ENCODE measurements around the gene VPS29. TPM values are rescaled to one million over a fixed set of nuclear protein-coding genes. Genes with fewer than 3 reads are reported as not detected.

The VPS29 gene
- total and polyA plus RNA-seq, 2 of the 8 experiments (the other 6 are each of a cell fraction or from before 2014, with no cell fraction given), result 59.0 to 74.6 TPM

DNA sequence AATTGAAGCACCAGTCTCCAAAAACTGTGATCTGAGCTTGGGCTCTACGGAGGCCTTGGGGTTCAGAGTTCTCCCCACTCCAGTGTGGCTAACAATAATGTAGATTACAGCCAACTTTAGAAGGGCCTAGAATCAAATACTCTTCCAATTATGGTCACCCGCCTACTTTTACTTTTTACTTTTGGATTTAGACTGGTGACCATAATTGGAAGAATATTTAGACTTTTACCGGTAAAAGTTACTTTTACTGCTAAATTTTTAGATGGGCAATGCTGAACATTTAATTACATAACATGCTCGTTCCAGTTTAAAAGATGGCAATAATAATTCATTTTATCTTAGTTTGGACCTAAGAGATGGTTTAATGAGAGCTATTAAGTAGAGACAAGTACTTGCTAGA lies 42.1 kb upstream of the VPS29 start (continued):
- TF ChIP-seq ZNF274 (IDR thresholded peaks at IDR 0.05; ENCODE audit: borderline replicate concordance, extremely low read depth, low read length), result no peak
- no peak for TF ChIP-seq CEBPB (IDR thresholded peaks at IDR 0.05; ENCODE audit: low read depth, low read length)
- no peak for TF ChIP-seq TCF12 (IDR thresholded peaks at IDR 0.05; ENCODE audit: low read depth, low read length)
- TF ChIP-seq NRF1 (IDR thresholded peaks at IDR 0.05; ENCODE audit: low read depth, low read length), result no peak
- TF ChIP-seq POLR2AphosphoS5 (IDR thresholded peaks at IDR 0.05; ENCODE audit: low read depth, low read length), result no peak
- no peak for TF ChIP-seq KDM1A (IDR thresholded peaks at IDR 0.05; ENCODE audit: borderline replicate concordance, low read length)
